Measurements from ENCODE around the gene CALCB.

The CALCB gene

DNA sequence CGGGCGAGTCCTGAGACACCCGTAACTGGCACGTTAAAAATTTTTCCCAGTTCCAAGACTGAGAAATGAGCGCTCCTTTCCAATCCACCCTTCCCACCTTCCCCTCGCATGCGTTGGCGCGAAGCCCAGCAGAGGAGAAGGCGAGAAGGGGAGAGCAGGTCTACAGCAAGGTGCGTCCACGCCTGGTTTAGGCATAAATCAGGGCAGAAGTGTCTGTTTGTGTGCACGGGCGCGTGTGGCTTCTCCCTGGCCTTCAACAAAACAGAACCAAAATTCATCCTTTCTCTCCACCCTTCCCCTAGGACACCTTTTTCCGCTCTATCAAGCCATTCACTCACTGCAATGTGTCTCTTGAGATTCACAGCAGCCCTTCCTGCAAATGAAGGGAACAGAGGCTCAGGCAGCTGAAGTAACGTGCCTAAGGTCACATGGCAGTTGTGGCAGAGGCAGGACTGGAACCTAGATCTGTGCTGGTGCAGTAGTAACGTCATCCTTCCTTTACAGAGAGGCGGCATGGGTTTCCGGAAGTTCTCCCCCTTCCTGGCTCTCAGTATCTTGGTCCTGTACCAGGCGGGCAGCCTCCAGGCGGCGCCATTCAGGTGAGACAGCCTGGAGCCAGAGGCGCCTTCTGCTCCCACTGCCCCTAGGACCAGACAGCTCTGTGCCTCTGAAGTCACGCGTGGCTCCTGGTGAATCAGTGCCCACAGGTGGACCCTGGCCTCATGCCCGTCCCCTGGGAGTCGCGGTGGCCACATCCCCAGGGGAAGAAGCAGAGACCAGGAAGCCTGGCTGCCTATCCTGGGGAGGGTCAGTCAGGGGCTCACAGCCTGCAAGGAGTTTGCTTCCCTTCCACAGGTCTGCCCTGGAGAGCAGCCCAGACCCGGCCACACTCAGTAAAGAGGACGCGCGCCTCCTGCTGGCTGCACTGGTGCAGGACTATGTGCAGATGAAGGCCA is 1.1 kb downstream of the CALCB start:
- DNase-seq, result peak; percentile 87

DNA sequence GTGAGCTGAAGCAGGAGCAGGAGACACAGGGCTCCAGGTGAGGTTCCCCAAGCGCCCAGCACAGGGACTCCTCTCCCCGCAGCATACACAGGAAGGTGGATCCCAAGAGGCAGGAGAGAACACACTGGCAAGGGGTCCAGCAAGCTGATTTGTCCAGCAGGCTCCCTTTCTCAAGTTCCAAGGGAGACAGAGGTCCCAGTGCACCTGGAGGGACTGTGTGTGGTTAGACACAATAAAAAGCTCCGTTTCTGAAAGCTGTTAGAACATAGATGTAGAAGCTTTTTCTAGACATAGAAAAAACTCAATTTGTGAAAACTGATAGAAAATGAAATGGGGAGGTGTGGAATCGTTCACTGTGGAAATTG is 1.8 kb downstream of the CALCB start:
- DNase-seq, result no peak

DNA sequence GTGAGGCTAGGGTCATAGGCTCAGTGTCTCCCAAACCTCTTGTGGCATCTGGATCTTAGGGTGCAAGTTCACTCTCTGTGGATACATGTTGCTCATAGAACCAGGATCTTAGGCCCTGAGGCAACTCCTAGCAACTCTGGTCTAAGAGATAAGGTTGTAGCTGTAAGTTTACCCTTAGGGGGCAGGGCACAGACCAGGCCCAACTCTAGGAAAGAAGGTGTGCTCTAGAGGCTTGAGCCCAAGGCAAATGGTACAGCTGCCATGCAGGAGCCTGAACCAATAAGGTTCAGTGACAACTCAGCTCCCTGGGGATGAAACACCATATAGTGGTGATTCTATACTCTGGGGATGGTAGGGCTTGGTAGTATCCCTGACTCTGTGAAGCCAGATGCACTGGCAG is 17.8 kb downstream of the CALCB start:
- no peak for DNase-seq

GRCh38 chr11:15091625-15092024 is 18.2 kb downstream of the CALCB start:
- DNase-seq, result no peak

DNA sequence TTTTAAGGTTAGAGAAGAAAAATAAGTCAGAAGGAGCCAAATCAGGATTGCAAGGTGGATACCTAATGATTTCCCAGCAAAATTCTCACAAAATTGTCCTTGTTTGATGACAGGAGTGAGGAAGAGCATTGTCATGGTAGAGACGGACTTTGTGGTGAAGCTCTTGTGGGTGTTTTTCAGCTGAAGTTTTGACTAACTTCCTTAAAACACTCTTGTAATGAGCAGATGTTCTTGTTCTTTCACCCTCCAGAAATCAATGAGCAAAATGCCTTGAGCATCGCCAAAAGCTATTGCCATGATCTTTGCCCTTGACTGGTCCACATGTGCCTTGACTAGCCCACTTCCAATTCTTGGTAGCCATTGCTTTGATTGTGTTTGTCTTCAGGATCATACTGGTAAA is 20.0 kb downstream of the CALCB start:
- no peak for DNase-seq

GRCh38 chr11:15095736-15096228 is 22.4 kb downstream of the CALCB start:
- DNase-seq, result no peak

- DNase-seq, result no peak
These were observed 24.0 kb downstream of the CALCB start for GRCh38 chr11:15097411-15097810.

DNA sequence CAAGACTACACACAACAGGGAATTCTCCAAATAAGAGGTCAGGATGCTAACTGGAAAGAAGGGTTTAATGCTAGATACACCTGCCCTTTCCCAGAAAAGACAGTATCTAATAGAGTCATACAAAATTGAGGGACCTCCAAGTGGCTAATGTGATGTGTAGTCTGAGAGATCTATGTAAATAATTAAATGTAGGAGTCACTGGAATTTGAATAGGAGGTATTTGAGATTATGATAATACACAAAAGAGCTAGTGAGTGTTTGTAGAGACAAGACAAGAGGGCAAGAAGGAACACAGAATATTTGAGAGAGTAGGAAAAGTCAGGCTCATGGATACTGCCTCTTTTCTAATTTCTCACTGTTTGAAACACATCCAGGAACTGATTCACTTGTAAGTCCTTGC is 25.9 kb downstream of the CALCB start:
- DNase-seq, result no peak

GRCh38 chr11:15101072-15101709 is 27.8 kb downstream of the CALCB start:
- peak; percentile 82 for DNase-seq

DNA sequence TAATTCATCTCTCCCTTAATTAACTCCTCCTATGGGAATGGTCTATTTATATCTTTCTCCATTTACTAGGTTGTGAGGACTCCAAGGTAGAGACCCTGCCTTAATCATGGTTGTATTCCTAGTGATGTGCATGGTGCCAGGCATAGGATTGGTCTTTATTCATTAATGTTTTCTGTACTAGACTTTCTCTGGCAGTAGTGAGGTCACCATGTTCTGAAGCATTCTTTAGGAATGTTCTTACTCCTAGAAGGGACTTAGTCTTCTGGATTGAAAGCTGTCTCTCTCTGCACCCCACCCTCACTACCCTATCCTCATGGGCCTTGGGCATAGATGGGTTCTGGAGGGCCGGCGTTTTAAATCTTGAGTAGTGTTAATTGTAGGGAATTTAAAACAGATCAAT is 30.8 kb downstream of the CALCB start:
- no peak for DNase-seq

- no peak for DNase-seq
These were observed 33.0 kb downstream of the CALCB start for GRCh38 chr11:15106201-15106965.

DNA sequence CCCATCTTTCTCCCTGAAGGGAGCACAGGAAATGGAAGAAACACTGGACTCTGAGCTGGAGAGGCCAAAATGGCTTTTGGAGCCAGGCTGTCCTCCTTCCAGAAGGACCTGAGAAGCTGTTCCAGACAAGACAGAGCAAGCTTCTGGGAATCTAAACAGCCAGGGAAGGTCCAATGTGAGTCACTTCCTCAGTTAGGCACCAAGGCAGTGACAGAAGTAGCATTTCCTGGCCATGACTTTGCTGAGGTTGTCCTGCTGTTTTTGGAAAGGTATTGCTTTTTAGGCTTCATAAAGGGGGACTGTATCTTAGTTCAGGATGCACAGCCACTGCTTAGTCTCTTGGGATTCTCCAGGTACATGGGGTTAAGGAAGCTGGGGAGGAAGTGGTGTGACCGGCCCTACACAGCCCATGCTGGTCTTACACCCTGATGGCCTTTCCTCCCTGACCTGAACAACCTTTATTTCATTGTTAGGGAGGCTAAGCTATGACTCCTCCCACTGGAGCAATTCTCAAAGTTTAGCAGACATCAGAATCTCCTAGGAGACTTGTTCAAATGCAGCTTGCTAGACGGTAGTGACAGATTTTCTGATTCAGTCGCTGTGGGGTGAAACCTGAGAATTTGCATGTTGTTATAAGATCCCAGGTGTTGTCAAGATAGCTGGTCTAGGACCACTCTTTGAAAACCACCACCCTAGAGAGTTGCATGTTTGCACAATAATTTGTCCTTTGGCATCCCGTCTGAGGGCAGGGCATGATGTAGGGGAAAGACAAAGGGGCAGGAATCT is 34.5 kb downstream of the CALCB start:
- no peak for DNase-seq

- DNase-seq, result no peak
These were observed 35.3 kb downstream of the CALCB start for GRCh38 chr11:15108592-15109130.

DNA sequence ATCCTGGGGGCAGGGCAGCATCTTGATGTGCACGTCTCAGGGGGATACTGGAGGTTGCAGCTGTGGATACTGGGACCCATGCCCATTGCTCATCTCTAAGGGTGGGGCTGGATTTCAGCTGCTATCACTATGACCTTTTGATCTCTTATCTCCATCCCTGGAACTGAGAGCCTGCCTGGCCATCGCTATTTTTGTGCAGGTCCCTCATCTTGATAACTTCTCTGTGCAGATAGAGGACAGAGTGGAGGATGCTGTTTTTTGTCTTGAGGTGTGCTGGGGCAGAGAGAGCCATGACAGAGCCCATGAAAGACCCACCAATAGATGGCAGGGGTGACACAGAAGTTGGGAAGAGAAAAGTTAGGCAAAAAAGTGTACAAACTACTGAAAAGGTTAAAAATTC is 36.2 kb downstream of the CALCB start:
- no peak for DNase-seq

GRCh38 chr11:15111215-15111614 is 37.8 kb downstream of the CALCB start:
- DNase-seq, result no peak

DNA sequence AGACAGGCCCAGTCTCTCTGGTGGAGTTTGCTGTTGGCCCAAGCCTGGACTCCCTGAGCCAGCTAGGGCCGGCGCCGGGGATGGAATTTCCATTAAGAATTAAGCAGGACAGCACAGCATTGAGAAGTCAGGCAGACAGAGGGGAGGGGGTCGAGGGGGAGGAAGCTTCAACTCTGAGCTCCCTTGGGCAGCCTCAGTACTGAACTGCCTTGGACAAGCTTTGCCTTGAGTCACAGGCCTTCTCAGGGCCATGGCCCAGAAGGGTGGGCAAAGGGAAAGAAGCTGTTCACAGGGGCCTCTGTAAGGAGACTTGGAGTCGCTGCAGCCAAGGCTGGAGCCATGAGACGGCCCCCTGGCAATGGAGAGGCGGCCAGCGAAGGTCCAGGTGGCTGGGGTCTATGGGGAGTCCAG is 38.7 kb downstream of the CALCB start:
- DNase-seq, result peak; percentile 90

DNA sequence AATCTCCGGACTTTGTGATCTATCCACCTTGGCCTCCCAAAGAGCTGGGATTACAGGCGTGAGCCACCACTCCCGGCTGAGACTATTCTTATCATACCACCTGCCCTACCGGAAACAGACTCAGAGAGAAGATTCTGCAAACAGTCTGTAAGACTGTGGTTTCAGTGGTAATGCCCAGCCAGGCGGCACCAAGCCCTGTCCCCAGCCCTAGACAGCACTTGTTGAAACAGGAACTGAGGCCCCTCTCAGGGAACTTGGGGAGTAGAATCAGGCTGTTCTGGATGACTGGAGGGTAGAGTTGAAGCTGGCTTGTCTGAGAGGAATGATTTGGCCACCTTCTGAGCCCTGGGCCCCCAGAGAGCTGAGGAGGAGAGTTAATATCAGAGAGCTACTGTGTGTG is 40.0 kb downstream of the CALCB start:
- peak; percentile 55 for DNase-seq

DNA sequence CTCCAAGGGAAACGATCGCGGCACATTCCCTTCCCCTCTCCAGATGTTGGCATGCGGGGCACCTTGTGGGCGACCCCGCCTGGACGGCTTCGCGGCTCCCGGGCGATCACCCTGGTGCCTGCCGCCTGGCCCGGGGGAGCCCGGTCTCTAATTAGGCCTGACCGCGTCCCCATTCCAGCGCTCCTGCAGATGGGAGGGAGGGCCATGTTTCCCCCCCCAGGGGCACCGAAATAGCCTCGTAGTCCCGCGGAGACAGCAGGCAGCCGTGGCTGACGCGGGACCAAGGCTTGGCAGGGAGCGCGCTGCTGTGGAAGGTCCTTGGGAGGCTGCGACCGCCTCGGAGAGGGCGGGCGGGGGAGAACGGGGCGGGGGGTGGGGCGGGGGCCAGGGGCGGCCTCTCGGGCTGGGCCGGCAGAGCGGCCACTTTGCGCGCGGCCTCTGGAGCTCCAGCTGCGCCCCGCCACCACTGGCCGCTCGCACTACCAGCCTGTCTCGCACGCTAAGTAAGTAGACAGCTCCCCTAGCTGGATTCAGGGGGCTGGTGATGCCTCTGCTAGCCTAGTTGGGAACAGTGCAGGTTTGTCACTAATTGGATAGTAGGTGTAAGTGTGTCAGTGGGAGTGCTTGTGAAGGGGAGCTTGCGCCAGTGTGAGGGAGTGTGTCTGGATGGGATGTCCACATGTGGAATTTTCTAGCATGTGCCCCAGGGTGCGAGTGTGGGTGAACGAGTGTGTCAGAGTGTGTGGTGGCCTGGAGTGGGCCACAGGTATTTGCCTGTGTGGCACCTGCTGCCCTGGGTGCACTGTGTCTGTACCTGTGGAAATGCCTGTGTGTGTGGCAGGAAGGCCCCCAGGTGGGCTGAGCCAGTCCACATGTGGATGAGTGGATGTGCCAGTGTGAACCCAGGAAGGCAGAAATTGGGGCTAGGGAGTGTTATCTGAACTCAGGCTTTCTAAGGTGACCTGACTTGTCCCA is 41.4 kb downstream of the CALCB start, which contains the start of gene INSC:
Gene INSC, plus strand, starts transcription at position 423 of the 975 bp plus-strand sequence. CDS start 34,252 bp downstream, outside the sequence.
- DNase-seq, result peak; percentile 77

DNA sequence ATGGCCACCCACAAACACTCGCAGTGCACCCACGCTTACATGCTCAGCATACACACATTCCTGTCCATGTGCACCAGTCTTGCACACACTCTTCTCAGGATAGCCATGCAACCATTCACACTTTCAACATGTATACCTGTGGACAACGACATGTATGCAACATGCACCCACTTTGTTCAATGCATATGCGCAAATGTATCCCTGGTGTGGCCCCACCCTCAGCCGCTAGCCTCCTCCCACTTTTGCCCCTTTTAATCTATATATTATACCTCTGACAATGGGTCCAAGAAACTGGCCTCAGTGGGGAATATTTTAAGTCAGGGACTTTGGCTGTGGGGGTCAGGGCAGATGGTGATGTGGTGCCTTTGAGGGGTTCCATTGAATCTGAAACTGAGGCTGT is 42.3 kb downstream of the CALCB start:
- no peak for DNase-seq

DNA sequence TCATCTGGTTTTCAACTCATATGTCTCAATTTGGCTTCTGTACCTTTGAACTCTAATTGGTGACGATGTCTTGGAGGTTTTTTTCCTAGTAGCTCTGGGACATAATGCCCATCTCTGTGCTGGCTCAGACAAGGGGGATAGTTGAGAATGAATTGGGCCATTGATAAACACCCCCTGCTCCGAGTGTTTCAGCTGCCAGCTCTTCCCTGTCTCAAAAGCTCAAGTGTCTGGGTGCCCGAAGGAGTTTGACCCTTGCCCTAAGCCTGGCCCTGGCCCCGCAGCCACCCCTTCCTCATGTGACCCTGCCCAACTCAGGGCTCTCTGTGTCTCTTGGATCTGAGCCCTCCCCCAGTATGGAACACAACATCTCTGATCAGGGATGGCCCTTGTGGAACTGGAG is 44.4 kb downstream of the CALCB start:
- DNase-seq, result no peak

DNA sequence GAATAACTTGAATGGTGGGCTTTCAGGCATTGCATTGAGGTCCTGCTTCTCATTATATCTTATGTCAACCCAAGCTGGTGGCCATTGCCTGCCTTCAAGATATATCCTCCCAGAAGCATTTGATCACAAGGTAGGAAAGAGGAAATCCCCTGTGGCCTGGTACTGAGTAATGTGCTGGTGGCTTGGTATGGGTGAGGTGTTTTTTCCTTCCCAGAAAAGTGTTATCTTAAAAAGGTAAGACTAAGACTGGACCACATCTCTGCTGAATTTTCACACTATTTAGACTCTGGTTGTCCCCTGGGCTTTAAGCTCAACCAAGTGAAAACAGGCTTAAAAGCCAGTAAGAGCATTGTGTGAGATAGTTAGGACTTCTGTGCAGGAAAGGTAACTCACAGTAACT is 45.0 kb downstream of the CALCB start:
- DNase-seq, result no peak
